PC-9 (cell line): ENCODE data around the gene FGF19. TPM values are rescaled to one million over a fixed set of nuclear protein-coding genes. Genes with fewer than 3 reads are reported as not detected.
A peak's percentile ranks its signal among the peaks of the same experiment; 100 is the strongest.

Experiments used
- Bru-seq: library from RNA; stranded (reverse); fragments of 400-500 nt; gene quantifications from one replicate; lab custom pipeline; 2021; lab: Mats Ljungman, UMichigan
- BruChase-seq, 2 experiments: library from RNA; stranded (reverse); fragments of 400-500 nt; gene quantifications; one replicate each; lab custom pipeline; 2021; lab: Mats Ljungman, UMichigan
- BruUV-seq: library from RNA; stranded (reverse); fragments of 400-500 nt; replicated peaks from 2 replicates; lab custom pipeline; 2021; lab: Mats Ljungman, UMichigan
- CTCF ChIA-PET: fragments of 300-600 bp; sonication (Branson Sonifier 250); formaldehyde crosslinking; loops from one replicate; lab custom pipeline; 2022; ENCODE audit warnings: antibody characterized with exemption; lab: Charles Lee
- POLR2A ChIA-PET: fragments of 300-600 bp; sonication (Branson Sonifier 250); formaldehyde crosslinking; loops from one replicate; lab custom pipeline; 2022; ENCODE audit warnings: antibody characterized with exemption; ENCODE audit not compliant: unreplicated experiment; lab: Charles Lee
- DNase-seq, 2 experiments: peaks; one replicate each; pipeline versions ENCODE4 v3.0.0 to v3.0.0-alpha.2; 2015 to 2022; ENCODE audit warnings: mixed read lengths in 1 of 2
- H2AFZ ChIP-seq: fragments of 200-600 bp; sonication (generic); 2 replicates; pipeline ENCODE4 v1.8.1; 2017; ENCODE audit warnings: antibody characterized with exemption
- H3F3A ChIP-seq: fragments of 200-600 bp; sonication (generic); 2 replicates; pipeline ENCODE4 v1.8.1; 2017; ENCODE audit warnings: antibody characterized with exemption, mild to moderate bottlenecking, low read depth; ENCODE audit not compliant: insufficient read depth
- H3K27ac ChIP-seq: fragments of 200-600 bp; sonication (generic); 2 replicates; pipeline ENCODE4 v1.6.1; 2016; ENCODE audit warnings: mixed run types
- H3K27me3 ChIP-seq: fragments of 200-600 bp; sonication (generic); 2 replicates; pipeline ENCODE4 v1.6.1; 2016; ENCODE audit warnings: low read depth, mixed run types; ENCODE audit not compliant: insufficient read depth
- H3K36me3 ChIP-seq: fragments of 200-600 bp; sonication (generic); 2 replicates; pipeline ENCODE4 v1.6.1; 2016; ENCODE audit warnings: low read depth, mixed run types
- H3K4me1 ChIP-seq: fragments of 200-600 bp; sonication (generic); replicated peaks from 2 replicates; pipeline ENCODE4 v1.6.1; 2016; ENCODE audit warnings: mixed run types; ENCODE audit not compliant: insufficient read depth
- H3K4me2 ChIP-seq: fragments of 200-600 bp; sonication (generic); 2 replicates; pipeline ENCODE4 v1.6.1; 2017; ENCODE audit warnings: mixed run types
- H3K4me3 ChIP-seq: fragments of 200-600 bp; sonication (generic); 2 replicates; pipeline ENCODE4 v1.6.1; 2016; ENCODE audit warnings: mixed run types
- H3K79me2 ChIP-seq: fragments of 200-600 bp; sonication (generic); 2 replicates; pipeline ENCODE4 v1.6.1; 2017; ENCODE audit warnings: low read depth, mixed run types
- H3K9me2 ChIP-seq: fragments of 200-600 bp; sonication (generic); 2 replicates; pipeline ENCODE4 v1.8.1; 2017; ENCODE audit warnings: mild to moderate bottlenecking; ENCODE audit not compliant: insufficient read depth
- H3K9me3 ChIP-seq: fragments of 200-600 bp; sonication (generic); 2 replicates; pipeline ENCODE4 v1.8.1; 2016; ENCODE audit warnings: low read depth; ENCODE audit not compliant: insufficient read depth
- H4K20me1 ChIP-seq: fragments of 200-600 bp; sonication (generic); 2 replicates; pipeline ENCODE4 v1.8.1; 2017; ENCODE audit not compliant: insufficient read depth
- CTCF ChIP-seq: fragments of 200-600 bp; sonication (generic); conservative IDR thresholded peaks from 2 replicates; pipeline ENCODE4 v1.6.1; 2017; ENCODE audit warnings: mixed run types, antibody characterized with exemption, mild to moderate bottlenecking, moderate library complexity
- EZH2 ChIP-seq: fragments of 200-600 bp; sonication (generic); IDR thresholded peaks from 2 replicates; pipeline ENCODE4 v1.8.0; 2017; ENCODE audit warnings: antibody characterized with exemption, low read depth
- intact Hi-C: fragments of 100-400 bp; cut with micrococcal nuclease; formaldehyde crosslinking; loops from one replicate; pipeline ENCODE4 v1.10.0; 2022; ENCODE audit not compliant: unreplicated experiment
- long read RNA-seq: library from polyadenylated mRNA; stranded (forward); transcript quantifications from one replicate; pipeline ENCODE4 v2.0.0, GENCODE V29; 2022
- total RNA-seq: library from RNA; stranded (reverse); gene quantifications from 2 replicates; pipeline ENCODE4 v1.2.3, GENCODE V29; 2021

Gene FGF19
- total RNA-seq (2.0 and 3.4 TPM in 2 replicates), Bru-seq, nascent RNA (percentile 27 among the genes with signal in this experiment), BruChase-seq, experiment 1, labeled RNA remaining after a 2-hour chase (percentile 42 among the genes with signal in this experiment), BruChase-seq, experiment 2, labeled RNA remaining after a 6-hour chase (percentile 44 among the genes with signal in this experiment)
- long read RNA-seq, transcript FGF19-201 (3 exons, 2,447 nt) = major isoform, 5 of 5 reads
- long read RNA-seq, partial matches to known transcripts = 0 of 5 reads
- long read RNA-seq, other reads (novel, unspliced or antisense) = 0 of 5 reads

- Histone ChIP-seq H3K4me1 (peaks cover 26% of the 10 kb centered on the region), H2AFZ (peak within 1 kb of the TSS; percentile 95), H3F3A (peaks cover 28% of the 10 kb centered on the region), H3K27ac (no peak within 1 kb of the TSS), H3K79me2 (no peaks in the 10 kb centered on the region), H3K9me3 (no peaks in the 10 kb centered on the region), H4K20me1 (no peaks in the 10 kb centered on the region), H3K9me2 (no peaks in the 10 kb centered on the region), H3K4me3 (peak within 1 kb of the TSS; percentile 61), H3K36me3 (no peaks in the 10 kb centered on the region), H3K27me3 (no peaks in the 10 kb centered on the region), H3K4me2 (peak within 1 kb of the TSS; percentile 93)
- DNase-seq = peak; percentile 45 to 69
- ChIA-PET CTCF (interaction anchor here (0.6 to 1.2 kb wide), 8 partner anchors 11 to 1402 kb away, joined by 3 to 11 read pairs (median 4); no protein-coding TSS in a partner anchor), POLR2A (no interaction called here)
- intact Hi-C loops = loop anchor here (2.0 to 5.0 kb wide), 3 partner anchors 185 to 488 kb away; no protein-coding TSS in a partner anchor
- no TSS peak for BruUV-seq
- TF ChIP-seq CTCF (no peak), EZH2 (no peak)
Measured at GRCh38 chr11:69703768-69704507, at the start of gene FGF19. Gene FGF19, minus strand, starts transcription at chr11:69704022. Its CDS starts 146 bp downstream, at chr11:69703876.

- no peak overlapping the region for H3K27ac ChIP-seq
- TF ChIP-seq CTCF (no peak), EZH2 (no peak)
- no peak overlapping the region for H3K4me3 ChIP-seq
- no peaks in the 10 kb centered on the region for H3K36me3 ChIP-seq
- no peaks in the 10 kb centered on the region for H4K20me1 ChIP-seq
- H3K9me3 ChIP-seq = no peaks in the 10 kb centered on the region
- no peaks in the 10 kb centered on the region for H3K79me2 ChIP-seq
- DNase-seq = no peak
- H3F3A ChIP-seq = no peaks in the 10 kb centered on the region
- no TSS peak for BruUV-seq
- no peaks in the 10 kb centered on the region for H3K9me2 ChIP-seq
- H3K4me1 ChIP-seq = no peaks in the 10 kb centered on the region
- no peak overlapping the region for H2AFZ ChIP-seq
- ChIA-PET CTCF (no interaction called here), POLR2A (no interaction called here)
- no peak overlapping the region for H3K4me2 ChIP-seq
- intact Hi-C loops = no loop called here
- peaks cover 4% of the 10 kb centered on the region; the same call in 1 of the 2 replicates for H3K27me3 ChIP-seq
Measured at GRCh38 chr11:69752890-69753289, 49.1 kb upstream of the FGF19 start.

GRCh38 chr11:69750875-69751597 lies 47.2 kb upstream of the FGF19 start:
- no peak overlapping the region for H3K4me3 ChIP-seq
- intact Hi-C loops = no loop called here
- ChIA-PET CTCF (no interaction called here), POLR2A (no interaction called here)
- no peaks in the 10 kb centered on the region; the same call in 1 of the 2 replicates for H3K27me3 ChIP-seq
- H3K9me3 ChIP-seq = no peaks in the 10 kb centered on the region
- no peaks in the 10 kb centered on the region for H3F3A ChIP-seq
- BruUV-seq = no TSS peak
- H3K4me2 ChIP-seq = no peak overlapping the region
- H3K9me2 ChIP-seq = no peaks in the 10 kb centered on the region
- no peak overlapping the region for H2AFZ ChIP-seq
- no peak for TF ChIP-seq CTCF
- TF ChIP-seq EZH2 = no peak
- no peak for DNase-seq
- H3K36me3 ChIP-seq = no peaks in the 10 kb centered on the region
- H3K4me1 ChIP-seq = no peaks in the 10 kb centered on the region
- no peaks in the 10 kb centered on the region for H4K20me1 ChIP-seq
- H3K79me2 ChIP-seq = no peaks in the 10 kb centered on the region
- no peak overlapping the region for H3K27ac ChIP-seq
